Transverse colon (tissue), 4 donors: ENCODE data around the gene KAT6B. TPM values are rescaled to one million over a fixed set of nuclear protein-coding genes. Genes with fewer than 3 reads are reported as not detected.
A peak's percentile ranks its signal among the peaks of the same experiment; 100 is the strongest.

Experiments
- DNase-seq: peaks from one replicate; pipeline ENCODE4 v3.0.0-alpha.2; 2019
- H3K27ac ChIP-seq, 4 donors: fragments of 200-600 bp; sonication (generic); 2 replicates each; pipeline ENCODE4 v1.5.1; 2016 to 2018; ENCODE audit warnings: inconsistent platforms in 4 of 4
- H3K27me3 ChIP-seq: fragments of 200-600 bp; sonication (generic); 2 replicates; pipeline ENCODE4 v1.5.1; 2017; ENCODE audit warnings: inconsistent platforms
- H3K36me3 ChIP-seq, 4 donors: fragments of 200-600 bp; sonication (generic); 2 replicates each; pipeline ENCODE4 v1.5.1; 2017 to 2019; ENCODE audit warnings: inconsistent platforms in 4 of 4
- H3K4me1 ChIP-seq, 4 donors: fragments of 200-600 bp; sonication (generic); 2 replicates each; pipeline ENCODE4 v1.5.1; 2017 to 2020; ENCODE audit warnings: inconsistent platforms in 4 of 4
- H3K4me3 ChIP-seq, 4 donors: fragments of 200-600 bp; sonication (generic); 1 replicate in 1 of 4; 2 replicates in 3 of 4; pipeline versions ENCODE4 v1.5.1 to v1.6.1; 2017 to 2019; ENCODE audit warnings: inconsistent platforms in 4 of 4
- H3K9me3 ChIP-seq, 2 donors: fragments of 200-600 bp; sonication (generic); 2 replicates each; pipeline ENCODE4 v1.5.1; 2017 to 2019; ENCODE audit warnings: inconsistent platforms in 2 of 2
- CTCF ChIP-seq, 5 experiments: fragments of 200-600 bp in 3 of 5; fragments of 450-650 bp in 2 of 5; sonication (generic) in 3 of 5; IDR thresholded peaks; 1 replicate in 2 of 5; 2 replicates in 3 of 5; pipeline ENCODE4 v1.5.1; 2016 to 2017; ENCODE audit warnings: antibody characterized with exemption in 5 of 5, inconsistent platforms in 3 of 5, mild to moderate bottlenecking in 2 of 5, moderate library complexity in 1 of 5
- EP300 ChIP-seq: sonication (generic); formaldehyde crosslinking; IDR thresholded peaks from one replicate; pipeline ENCODE4 v1.6.1; 2017; ENCODE audit warnings: antibody characterized with exemption, low read depth
- POLR2A ChIP-seq: fragments of 450-650 bp; IDR thresholded peaks from one replicate; pipeline ENCODE4 v1.6.1; 2016; ENCODE audit warnings: antibody characterized with exemption, mild to moderate bottlenecking, moderate library complexity
- POLR2AphosphoS5 ChIP-seq, 3 donors: sonication (generic); formaldehyde crosslinking; IDR thresholded peaks; one replicate each; pipeline ENCODE4 v1.6.1; 2016; ENCODE audit warnings: antibody characterized with exemption in 3 of 3
- WGBS, 2 donors: methylation state at CpG; one replicate each; pipeline ENCODE4 v1.1.5; 2018; ENCODE audit warnings: low coverage in 1 of 2; 5-methylcytosine and 5-hydroxymethylcytosine counted together
- in situ Hi-C, 4 donors: fragments of 200-750 bp; cut with MboI; loops; one replicate each; pipeline versions ENCODE4 v1.15.0 to v1.15.1; 2017; ENCODE audit warnings: low sequenced_read_pairs in 3 of 4, low pct_ligation_motif_present in 1 of 4, low pct_unique_long_range_greater_than_20kb in 1 of 4
- intact Hi-C: fragments of 100-400 bp; cut with DNase I; formaldehyde crosslinking; loops from one replicate; pipeline ENCODE4 v1.15.1; 2023; ENCODE audit warnings: low total_unique reads
- total RNA-seq, 4 donors: library from RNA; depleted of rRNA; stranded (reverse); fragments of >200 nt; gene quantifications; one replicate each; pipeline ENCODE4 v1.1.0, GENCODE V29; 2016

The KAT6B gene
- total RNA-seq, 4 donors from 2014 or later: 27.3 to 67.0 (median 54.9) TPM

DNA sequence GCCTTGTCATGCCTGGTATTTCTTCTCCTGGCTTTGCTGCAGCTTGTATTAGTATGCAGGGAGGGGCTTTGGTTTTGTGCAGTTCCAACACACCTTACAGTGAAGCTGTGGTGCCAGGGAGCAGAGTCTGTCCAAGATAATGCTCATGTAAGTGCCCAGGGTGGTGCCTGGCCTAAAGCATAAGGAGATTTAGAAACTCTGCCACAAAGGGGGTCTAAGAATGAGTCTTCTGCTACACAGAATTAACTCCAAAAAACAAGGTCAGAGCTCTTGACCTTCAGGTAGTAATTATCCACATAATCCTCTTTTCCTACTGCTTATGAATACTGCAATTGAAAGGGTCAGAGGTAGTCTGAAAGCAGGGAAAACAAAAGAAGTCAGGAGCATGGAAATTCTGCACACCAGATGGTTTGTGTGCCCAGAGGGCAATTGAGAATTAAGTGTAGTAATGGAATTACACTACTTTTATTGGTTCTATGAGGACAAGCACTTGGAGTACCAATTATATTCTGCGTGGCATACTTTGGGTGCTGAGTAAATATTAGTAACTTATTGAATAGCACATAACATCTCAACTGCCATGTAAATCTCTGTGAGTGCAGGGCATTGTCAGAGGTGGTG, 121.5 kb downstream of the KAT6B start:
- Histone ChIP-seq H3K4me3 (no peak overlapping the region), H3K9me3 (no peaks in the 10 kb centered on the region), H3K4me1 (peaks cover 12 to 31% (median 28%) of the 10 kb centered on the region in 4 donors), H3K27ac (peak overlapping the region in 1 of 4 donors; percentile 38), H3K36me3 (no peaks in the 10 kb centered on the region), H3K27me3 (no peaks in the 10 kb centered on the region)
- WGBS, 2 donors: 50 to 60% methylated on average over 1 of the region's 1 CpG
- TF ChIP-seq CTCF (IDR thresholded peaks at IDR 0.05) (no peak), POLR2AphosphoS5 (IDR thresholded peaks at IDR 0.05) (no peak), POLR2A (no peak), EP300 (no peak)
- in situ Hi-C loops: no loop called here
- intact Hi-C loops: no loop called here
- peak; percentile 22 for DNase-seq

DNA sequence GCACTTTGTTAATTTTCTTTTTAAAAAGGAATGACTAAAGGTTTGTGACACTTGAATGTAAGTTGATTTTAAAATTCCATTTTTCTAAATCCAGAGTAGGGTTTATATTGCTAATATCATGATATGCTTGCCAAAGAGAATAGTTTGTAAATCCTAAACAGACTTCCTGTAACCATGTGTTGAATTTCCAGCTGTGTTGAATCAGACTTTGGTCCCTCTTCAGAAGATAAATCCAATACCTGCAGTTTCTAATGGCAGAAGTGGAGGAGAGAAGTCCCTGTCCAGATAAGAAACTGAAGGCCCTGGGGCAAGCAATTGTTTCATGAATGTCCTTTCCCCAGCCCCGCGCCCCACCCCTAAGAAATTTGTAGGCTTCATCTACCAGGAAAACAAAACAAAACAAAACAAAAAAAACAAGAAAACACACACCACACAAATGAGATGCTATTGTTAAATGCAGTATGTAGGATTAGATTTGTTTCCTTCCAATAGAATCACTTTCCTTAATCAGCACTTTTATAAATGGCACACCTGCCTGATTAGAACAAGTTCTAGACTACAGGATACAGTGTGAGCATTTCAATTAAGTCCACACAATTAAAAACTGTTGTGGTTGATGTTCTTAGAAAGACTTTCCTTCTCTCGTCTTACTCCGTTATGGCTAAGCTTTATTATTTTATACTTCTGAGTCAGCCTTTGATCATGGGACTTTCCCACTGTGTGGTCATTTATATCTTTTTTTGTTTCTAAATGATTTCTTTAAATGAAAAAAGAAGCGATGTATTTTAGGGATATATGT, 122.8 kb downstream of the KAT6B start:
- TF ChIP-seq POLR2AphosphoS5 (IDR thresholded peaks at IDR 0.05): no peak
- no peak for TF ChIP-seq CTCF (IDR thresholded peaks at IDR 0.05)
- TF ChIP-seq POLR2A: no peak
- peaks cover 16 to 33% (median 28%) of the 10 kb centered on the region in 4 donors for H3K4me1 ChIP-seq
- intact Hi-C loops (no loop called here), in situ Hi-C loops (no loop called here)
- H3K9me3 ChIP-seq: no peaks in the 10 kb centered on the region
- H3K36me3 ChIP-seq: no peaks in the 10 kb centered on the region
- no peak overlapping the region for H3K4me3 ChIP-seq
- no peaks in the 10 kb centered on the region for H3K27me3 ChIP-seq
- H3K27ac ChIP-seq: peak overlapping the region in 1 of 4 donors; percentile 18
- 49 to 50% methylated on average over 5 of the region's 5 CpGs for WGBS, 2 donors
- DNase-seq: no peak

GRCh38 chr10:74949843-74950765, 123.7 kb downstream of the KAT6B start:
- Histone ChIP-seq H3K9me3 (no peaks in the 10 kb centered on the region), H3K27ac (no peak overlapping the region), H3K27me3 (no peaks in the 10 kb centered on the region), H3K4me1 (peaks cover 16 to 33% (median 28%) of the 10 kb centered on the region in 4 donors), H3K36me3 (no peaks in the 10 kb centered on the region), H3K4me3 (no peak overlapping the region)
- WGBS, 2 donors: 78 to 81% methylated on average over 6 to 8 of the region's 8 CpGs
- DNase-seq: no peak
- in situ Hi-C loops (no loop called here), intact Hi-C loops (no loop called here)
- TF ChIP-seq EP300: no peak
- TF ChIP-seq CTCF (IDR thresholded peaks at IDR 0.05): no peak
- no peak for TF ChIP-seq POLR2A
- TF ChIP-seq POLR2AphosphoS5 (IDR thresholded peaks at IDR 0.05): no peak

DNA sequence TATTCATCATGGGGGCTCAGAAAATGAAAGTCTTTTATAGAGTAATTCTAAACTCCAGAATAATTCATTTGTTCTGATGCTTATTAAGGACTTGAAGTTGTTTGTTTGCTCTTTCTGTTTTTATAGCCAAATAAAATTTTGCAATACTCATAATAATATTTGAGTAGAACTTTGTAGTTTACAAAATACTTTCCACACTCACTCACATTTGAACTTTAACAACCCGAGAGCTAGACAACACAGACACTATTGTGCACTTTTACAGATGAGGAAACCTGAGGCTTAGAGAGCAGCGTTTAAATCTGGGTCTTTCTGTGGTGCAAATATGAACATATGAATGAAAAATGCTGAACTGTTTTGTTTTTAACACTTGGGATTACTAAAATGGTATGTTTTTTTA, 126.8 kb downstream of the KAT6B start:
- no peak overlapping the region for H3K27ac ChIP-seq
- no peaks in the 10 kb centered on the region for H3K9me3 ChIP-seq
- WGBS, 2 donors: 62 to 63% methylated on average over 2 of the region's 2 CpGs
- no peak overlapping the region for H3K4me3 ChIP-seq
- peaks cover 9 to 20% (median 19%) of the 10 kb centered on the region in 4 donors for H3K4me1 ChIP-seq
- no peaks in the 10 kb centered on the region for H3K27me3 ChIP-seq
- in situ Hi-C loops: no loop called here
- intact Hi-C loops: no loop called here
- no peaks in the 10 kb centered on the region for H3K36me3 ChIP-seq
- TF ChIP-seq CTCF (IDR thresholded peaks at IDR 0.05): no peak
- TF ChIP-seq POLR2A: no peak
- TF ChIP-seq EP300: no peak
- no peak for TF ChIP-seq POLR2AphosphoS5 (IDR thresholded peaks at IDR 0.05)
- no peak for DNase-seq
